A549 (cell line): ENCODE data around the gene ZBED4.

Source experiments
- CEBPB ChIP-seq, 2 experiments: fragments of >200 bp in 1 of 2; sonication (Bioruptor Twin) in 1 of 2; formaldehyde crosslinking in 1 of 2; IDR thresholded peaks; 2 replicates each; pipeline ENCODE4 v1.6.1; 2012 to 2016
- CTCF ChIP-seq: fragments of >200 bp; sonication (Bioruptor Twin); formaldehyde crosslinking; IDR thresholded peaks from 3 replicates; pipeline ENCODE4 v1.5.1; 2016
- JUN ChIP-seq, 2 experiments: fragments of >200 bp; sonication (Bioruptor Twin); formaldehyde crosslinking; IDR thresholded peaks; 2 replicates in 1 of 2; 3 replicates in 1 of 2; pipeline ENCODE4 v1.6.1; 2016 to 2017
- JUNB ChIP-seq: fragments of >200 bp; sonication (Bioruptor Twin); formaldehyde crosslinking; IDR thresholded peaks from 2 replicates; pipeline ENCODE4 v1.6.1; 2016
- KDM1A ChIP-seq: fragments of 200-600 bp; sonication (generic); IDR thresholded peaks from 2 replicates; pipeline ENCODE4 v1.6.1; 2016; ENCODE audit warnings: low read depth, mild to moderate bottlenecking
- POLR2A ChIP-seq: IDR thresholded peaks from 2 replicates; pipeline ENCODE4 v1.6.1; 2012; ENCODE audit warnings: mild to moderate bottlenecking, low read length
- POLR2AphosphoS2 ChIP-seq: conservative IDR thresholded peaks from 2 replicates; pipeline ENCODE4 v1.6.1; 2012; ENCODE audit warnings: low read length, improper control_type of control experiment, inconsistent platforms
- RFX5 ChIP-seq: fragments of 450-650 bp; IDR thresholded peaks from 2 replicates; pipeline ENCODE4 v1.7.1; 2014; ENCODE audit warnings: antibody characterized with exemption, mild to moderate bottlenecking, moderate library complexity
- ZFP36 ChIP-seq: fragments of 450-650 bp; IDR thresholded peaks from 2 replicates; pipeline ENCODE4 v1.6.1; 2014; ENCODE audit warnings: borderline replicate concordance; ENCODE audit not compliant: partially characterized antibody
- TF ChIP-seq, protein P1 (sequence below): fragments of 250-450 bp; sonication (Bioruptor Pico); IDR thresholded peaks from 2 replicates; pipeline ENCODE4 v1.5.0; 2021; ENCODE audit warnings: mild to moderate bottlenecking, moderate library complexity, borderline replicate concordance

GRCh38 chr22:49928555-49929210 is 75.0 kb downstream of the ZBED4 start:
- TF ChIP-seq CTCF = no peak
- no peak for TF ChIP-seq POLR2A
- TF ChIP-seq JUN (IDR thresholded peaks at IDR 0.05) = no peak
- TF ChIP-seq, protein P1, sequence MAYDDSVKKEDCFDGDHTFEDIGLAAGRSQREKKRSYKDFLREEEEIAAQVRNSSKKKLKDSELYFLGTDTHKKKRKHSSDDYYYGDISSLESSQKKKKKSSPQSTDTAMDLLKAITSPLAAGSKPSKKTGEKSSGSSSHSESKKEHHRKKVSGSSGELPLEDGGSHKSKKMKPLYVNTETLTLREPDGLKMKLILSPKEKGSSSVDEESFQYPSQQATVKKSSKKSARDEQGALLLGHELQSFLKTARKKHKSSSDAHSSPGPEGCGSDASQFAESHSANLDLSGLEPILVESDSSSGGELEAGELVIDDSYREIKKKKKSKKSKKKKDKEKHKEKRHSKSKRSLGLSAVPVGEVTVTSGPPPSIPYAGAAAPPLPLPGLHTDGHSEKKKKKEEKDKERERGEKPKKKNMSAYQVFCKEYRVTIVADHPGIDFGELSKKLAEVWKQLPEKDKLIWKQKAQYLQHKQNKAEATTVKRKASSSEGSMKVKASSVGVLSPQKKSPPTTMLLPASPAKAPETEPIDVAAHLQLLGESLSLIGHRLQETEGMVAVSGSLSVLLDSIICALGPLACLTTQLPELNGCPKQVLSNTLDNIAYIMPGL (CRISPR knock-in tag) = no peak
- no peak for TF ChIP-seq RFX5
- TF ChIP-seq JUNB = no peak
- TF ChIP-seq CEBPB (IDR thresholded peaks at IDR 0.05) = no peak
- no peak for TF ChIP-seq ZFP36
- TF ChIP-seq KDM1A = no peak
- TF ChIP-seq POLR2AphosphoS2 = no peak
